Measurements from ENCODE around the gene TSHZ2.
"Not testable (repeated sequence)": the region's sequence is repeated elsewhere in the genome, so short reads cannot be mapped to it uniquely, and the experiment has no call there.

The TSHZ2 gene

GRCh38 chr20:53448426-53448825, 476.3 kb downstream of the TSHZ2 start:
- no peak for TF ChIP-seq CTCF (conservative IDR thresholded peaks at IDR 0.05; ENCODE audit: low read length)
- DNase-seq (ENCODE audit: low read depth) = no peak
- no peak overlapping the region for H3K4me3 ChIP-seq (ENCODE audit: low read length)

GRCh38 chr20:53448875-53449274, 476.7 kb downstream of the TSHZ2 start:
- DNase-seq (ENCODE audit: low read depth) = no peak
- no peak for TF ChIP-seq CTCF (conservative IDR thresholded peaks at IDR 0.05; ENCODE audit: low read length)
- H3K4me3 ChIP-seq (ENCODE audit: low read length) = no peak overlapping the region

GRCh38 chr20:53453076-53453475, 480.9 kb downstream of the TSHZ2 start:
- TF ChIP-seq CTCF (conservative IDR thresholded peaks at IDR 0.05; ENCODE audit: low read length) = no peak
- H3K4me3 ChIP-seq (ENCODE audit: low read length) = no peak overlapping the region
- DNase-seq (ENCODE audit: low read depth) = no peak

- no peak for DNase-seq (ENCODE audit: low read depth)
- H3K4me3 ChIP-seq (ENCODE audit: low read length) = no peak overlapping the region
- no peak for TF ChIP-seq CTCF (conservative IDR thresholded peaks at IDR 0.05; ENCODE audit: low read length)
Measured at GRCh38 chr20:53454675-53455276, 482.6 kb downstream of the TSHZ2 start.

GRCh38 chr20:53463101-53463972, 491.2 kb downstream of the TSHZ2 start:
- no peak for DNase-seq (ENCODE audit: low read depth)
- no peak overlapping the region for H3K4me3 ChIP-seq (ENCODE audit: low read length)
- no peak for TF ChIP-seq CTCF (conservative IDR thresholded peaks at IDR 0.05; ENCODE audit: low read length)

GRCh38 chr20:53466279-53466678, 494.1 kb downstream of the TSHZ2 start:
- DNase-seq (ENCODE audit: low read depth) = no peak
- no peak for TF ChIP-seq CTCF (conservative IDR thresholded peaks at IDR 0.05; ENCODE audit: low read length)
- H3K4me3 ChIP-seq (ENCODE audit: low read length) = no peak overlapping the region

GRCh38 chr20:53468587-53468986, 496.4 kb downstream of the TSHZ2 start:
- TF ChIP-seq CTCF (conservative IDR thresholded peaks at IDR 0.05; ENCODE audit: low read length) = no peak
- DNase-seq (ENCODE audit: low read depth) = no peak
- no peak overlapping the region for H3K4me3 ChIP-seq (ENCODE audit: low read length)

- not testable (repeated sequence) for H3K4me3 ChIP-seq (ENCODE audit: low read length); DNase-seq (ENCODE audit: low read depth)
Measured at GRCh38 chr20:53472859-53473258, 500.7 kb downstream of the TSHZ2 start.
